OCI-LY7 (cell line): ENCODE measurements around the gene LCE1B.

Experiments used
- EZH2phosphoT487 ChIP-seq: fragments of 200-600 bp; sonication (generic); IDR thresholded peaks from 2 replicates; pipeline ENCODE4 v1.6.1; 2018; ENCODE audit warnings: low read depth, borderline replicate concordance, mild to moderate bottlenecking, mixed run types, antibody characterized with exemption, low read length, moderate library complexity, mixed read lengths
- TF ChIP-seq, protein P1 (sequence below): fragments of 200-600 bp; sonication (generic); conservative IDR thresholded peaks from 2 replicates; pipeline ENCODE4 v1.5.1; 2014; ENCODE audit warnings: mild to moderate bottlenecking, antibody characterized with exemption, low read length, moderate library complexity, mixed read lengths

DNA sequence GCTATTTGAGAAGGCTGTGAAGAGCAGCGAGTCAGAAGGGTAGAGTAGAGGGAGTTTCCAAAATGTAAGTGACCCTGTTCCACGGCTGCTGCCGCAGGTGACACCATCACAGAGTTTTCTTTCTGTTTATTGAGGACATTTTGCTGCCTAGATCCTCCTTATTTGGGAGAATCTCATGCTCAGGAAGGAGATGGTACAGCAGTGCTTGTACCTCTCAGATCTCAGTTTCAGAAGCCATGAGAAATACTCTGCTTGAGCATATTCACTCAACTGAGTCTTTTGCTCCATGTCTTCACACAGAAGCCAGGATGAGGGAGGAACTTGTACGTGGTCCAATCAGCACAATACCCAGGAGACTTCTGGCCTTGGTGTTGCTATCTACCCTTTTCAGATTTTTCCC lies 49.6 kb downstream of the LCE1B start:
- TF ChIP-seq, protein P1, sequence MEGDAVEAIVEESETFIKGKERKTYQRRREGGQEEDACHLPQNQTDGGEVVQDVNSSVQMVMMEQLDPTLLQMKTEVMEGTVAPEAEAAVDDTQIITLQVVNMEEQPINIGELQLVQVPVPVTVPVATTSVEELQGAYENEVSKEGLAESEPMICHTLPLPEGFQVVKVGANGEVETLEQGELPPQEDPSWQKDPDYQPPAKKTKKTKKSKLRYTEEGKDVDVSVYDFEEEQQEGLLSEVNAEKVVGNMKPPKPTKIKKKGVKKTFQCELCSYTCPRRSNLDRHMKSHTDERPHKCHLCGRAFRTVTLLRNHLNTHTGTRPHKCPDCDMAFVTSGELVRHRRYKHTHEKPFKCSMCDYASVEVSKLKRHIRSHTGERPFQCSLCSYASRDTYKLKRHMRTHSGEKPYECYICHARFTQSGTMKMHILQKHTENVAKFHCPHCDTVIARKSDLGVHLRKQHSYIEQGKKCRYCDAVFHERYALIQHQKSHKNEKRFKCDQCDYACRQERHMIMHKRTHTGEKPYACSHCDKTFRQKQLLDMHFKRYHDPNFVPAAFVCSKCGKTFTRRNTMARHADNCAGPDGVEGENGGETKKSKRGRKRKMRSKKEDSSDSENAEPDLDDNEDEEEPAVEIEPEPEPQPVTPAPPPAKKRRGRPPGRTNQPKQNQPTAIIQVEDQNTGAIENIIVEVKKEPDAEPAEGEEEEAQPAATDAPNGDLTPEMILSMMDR = no peak
- TF ChIP-seq EZH2phosphoT487 = no peak
